Mesothelial cell of epicardium (in vitro differentiated cells): ENCODE results near the gene NDUFAF4. TPM values are rescaled to one million over a fixed set of nuclear protein-coding genes. Genes with fewer than 3 reads are reported as not detected.

Experiments
- DNase-seq, 2 experiments: peaks; one replicate each; pipeline ENCODE4 v3.0.0; 2021; ENCODE audit warnings: low spot score in 2 of 2; ENCODE audit not compliant: unreplicated experiment in 2 of 2
- H3K27ac Mint-ChIP-seq: 2 replicates; pipeline ENCODE4 v1.8.0; 2021; ENCODE audit warnings: mixed read lengths
- H3K27me3 Mint-ChIP-seq: 2 replicates; pipeline ENCODE4 v1.8.0; 2021; ENCODE audit warnings: low read depth, mixed read lengths
- H3K36me3 Mint-ChIP-seq: 2 replicates; pipeline ENCODE4 v1.8.0; 2021; ENCODE audit warnings: mixed read lengths
- H3K4me1 Mint-ChIP-seq: 2 replicates; pipeline ENCODE4 v1.8.0; 2021; ENCODE audit warnings: mixed read lengths
- H3K4me3 Mint-ChIP-seq: 2 replicates; pipeline ENCODE4 v1.8.0; 2021; ENCODE audit warnings: mild to moderate bottlenecking, moderate library complexity, mixed read lengths
- H3K9me3 Mint-ChIP-seq: 2 replicates; pipeline ENCODE4 v1.8.0; 2021; ENCODE audit warnings: mixed read lengths
- total RNA-seq: library from RNA; stranded (reverse); gene quantifications from 3 replicates; pipeline ENCODE4 v1.2.1, GENCODE V29; 2021
- TF ChIP-seq, protein P1 (sequence below): fragments of 200-600 bp; sonication (generic); IDR thresholded peaks from one replicate; pipeline ENCODE4 v1.5.0; 2021; ENCODE audit warnings: antibody characterized with exemption; ENCODE audit not compliant: unreplicated experiment

Gene NDUFAF4
- total RNA-seq, 1 donor from 2014 or later: 40.6 TPM

DNA sequence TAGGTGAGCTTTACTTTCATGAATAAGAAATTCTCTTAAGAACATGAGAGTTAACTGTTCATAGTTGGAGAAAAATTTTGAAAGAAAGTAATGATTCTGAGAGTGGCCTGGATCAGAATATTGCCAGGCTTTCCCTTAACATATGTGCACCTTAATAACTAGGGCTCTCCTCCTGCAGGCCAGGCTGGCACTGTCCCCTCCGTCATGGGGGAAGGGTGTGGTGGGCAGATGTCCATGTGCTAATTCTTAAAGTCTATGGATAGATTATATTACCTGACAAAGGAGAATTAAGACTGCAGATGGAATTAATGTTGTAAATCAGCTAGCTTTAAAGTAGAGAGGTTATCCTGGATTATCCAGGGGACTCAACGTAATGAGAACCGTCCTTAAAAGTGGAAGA, 15.9 kb upstream of the NDUFAF4 start:
- Mint-ChIP-seq H3K36me3 (no peaks in the 10 kb centered on the region), H3K27ac (no peak overlapping the region), H3K27me3 (peaks cover 47% of the 10 kb centered on the region), H3K4me3 (no peak overlapping the region), H3K4me1 (no peaks in the 10 kb centered on the region), H3K9me3 (peaks cover 14% of the 10 kb centered on the region)
- TF ChIP-seq, protein P1, sequence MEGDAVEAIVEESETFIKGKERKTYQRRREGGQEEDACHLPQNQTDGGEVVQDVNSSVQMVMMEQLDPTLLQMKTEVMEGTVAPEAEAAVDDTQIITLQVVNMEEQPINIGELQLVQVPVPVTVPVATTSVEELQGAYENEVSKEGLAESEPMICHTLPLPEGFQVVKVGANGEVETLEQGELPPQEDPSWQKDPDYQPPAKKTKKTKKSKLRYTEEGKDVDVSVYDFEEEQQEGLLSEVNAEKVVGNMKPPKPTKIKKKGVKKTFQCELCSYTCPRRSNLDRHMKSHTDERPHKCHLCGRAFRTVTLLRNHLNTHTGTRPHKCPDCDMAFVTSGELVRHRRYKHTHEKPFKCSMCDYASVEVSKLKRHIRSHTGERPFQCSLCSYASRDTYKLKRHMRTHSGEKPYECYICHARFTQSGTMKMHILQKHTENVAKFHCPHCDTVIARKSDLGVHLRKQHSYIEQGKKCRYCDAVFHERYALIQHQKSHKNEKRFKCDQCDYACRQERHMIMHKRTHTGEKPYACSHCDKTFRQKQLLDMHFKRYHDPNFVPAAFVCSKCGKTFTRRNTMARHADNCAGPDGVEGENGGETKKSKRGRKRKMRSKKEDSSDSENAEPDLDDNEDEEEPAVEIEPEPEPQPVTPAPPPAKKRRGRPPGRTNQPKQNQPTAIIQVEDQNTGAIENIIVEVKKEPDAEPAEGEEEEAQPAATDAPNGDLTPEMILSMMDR: no peak
- DNase-seq: no peak

DNA sequence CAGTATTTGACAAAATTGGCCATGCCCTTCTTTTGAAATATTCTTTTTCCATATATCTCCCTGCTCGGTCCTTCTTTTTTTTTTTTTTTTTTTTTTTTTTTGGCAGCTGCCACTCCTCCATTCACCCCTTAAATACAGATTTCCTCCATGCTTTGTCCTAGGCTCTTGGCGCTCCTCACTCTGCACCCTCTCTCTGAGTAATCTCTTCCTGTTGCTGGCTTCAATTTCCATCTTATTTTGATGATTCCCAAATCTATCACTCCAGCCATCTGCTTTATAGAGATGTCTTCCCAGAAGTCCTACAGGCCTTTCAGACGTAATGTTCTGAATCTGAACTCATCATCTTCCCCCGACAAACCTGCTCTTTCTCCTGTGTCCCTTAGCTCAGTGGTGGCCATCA, 14.1 kb upstream of the NDUFAF4 start:
- H3K36me3 Mint-ChIP-seq: no peaks in the 10 kb centered on the region
- no peak overlapping the region for H3K27ac Mint-ChIP-seq
- peaks cover 14% of the 10 kb centered on the region for H3K9me3 Mint-ChIP-seq
- no peak for DNase-seq
- H3K4me3 Mint-ChIP-seq: no peak overlapping the region
- TF ChIP-seq, protein P1: no peak
- H3K27me3 Mint-ChIP-seq: peaks cover 47% of the 10 kb centered on the region
- no peaks in the 10 kb centered on the region for H3K4me1 Mint-ChIP-seq

DNA sequence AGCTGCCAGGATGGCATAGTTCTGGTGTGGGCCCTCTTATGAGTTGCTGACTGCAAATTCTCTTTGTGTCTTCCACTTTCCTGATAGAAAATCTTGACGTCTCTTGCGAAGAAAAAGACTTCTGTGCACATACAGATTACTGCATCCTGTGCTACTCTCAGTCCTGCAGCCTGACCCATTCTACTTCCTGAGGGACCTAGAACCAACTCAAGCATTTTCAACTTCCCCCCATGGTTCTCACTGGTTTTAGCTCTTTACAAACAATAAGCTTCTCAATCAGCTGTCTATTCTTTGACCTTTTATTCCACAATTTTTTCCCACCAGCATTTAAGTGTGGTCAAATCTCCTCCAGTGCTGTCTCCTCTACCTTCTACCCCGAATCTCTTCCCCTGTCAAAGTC, 13.5 kb upstream of the NDUFAF4 start:
- no peaks in the 10 kb centered on the region for H3K36me3 Mint-ChIP-seq
- TF ChIP-seq, protein P1: no peak
- peaks cover 10% of the 10 kb centered on the region for H3K9me3 Mint-ChIP-seq
- peaks cover 50% of the 10 kb centered on the region for H3K27me3 Mint-ChIP-seq
- no peak overlapping the region for H3K4me3 Mint-ChIP-seq
- H3K27ac Mint-ChIP-seq: no peak overlapping the region
- no peaks in the 10 kb centered on the region for H3K4me1 Mint-ChIP-seq
- no peak for DNase-seq

DNA sequence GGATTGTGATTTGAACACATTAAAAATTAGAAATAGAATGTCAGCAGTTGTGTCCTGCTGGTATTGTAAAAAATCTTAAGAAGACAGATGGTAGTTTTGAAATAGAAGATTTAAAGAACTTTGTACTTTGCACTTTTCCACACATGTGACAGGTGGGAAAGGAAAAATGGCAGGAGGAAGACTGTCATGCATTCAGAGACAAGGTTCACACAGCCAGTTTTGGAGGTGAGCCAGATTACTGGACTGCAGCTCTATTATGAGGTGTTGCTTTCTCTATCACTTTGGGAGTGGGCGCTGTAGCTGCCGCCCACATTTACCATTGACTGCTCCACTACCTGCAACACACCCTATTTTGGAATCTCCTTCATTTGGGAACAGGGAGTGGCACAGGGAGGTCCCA, 12.1 kb upstream of the NDUFAF4 start:
- no peak overlapping the region for H3K27ac Mint-ChIP-seq

DNA sequence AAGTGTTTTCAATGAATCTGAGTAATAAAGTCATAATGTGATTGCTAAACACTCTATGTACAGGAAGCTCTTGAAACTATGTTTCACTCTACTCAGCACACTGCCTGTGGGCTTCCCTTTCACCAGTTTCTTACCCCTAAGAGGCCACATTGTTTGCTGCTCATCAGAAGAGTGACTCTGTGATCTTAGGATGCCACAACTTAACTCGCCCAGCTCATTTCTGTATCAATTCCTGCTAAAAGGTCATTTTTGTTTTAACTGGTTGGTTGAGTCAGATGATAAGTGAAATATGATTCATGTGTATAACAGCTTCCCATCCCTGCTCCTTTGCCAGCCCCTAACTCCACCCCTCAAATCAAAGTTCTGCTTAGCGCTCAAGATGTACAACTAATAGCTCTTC, 9.8 kb upstream of the NDUFAF4 start:
- no peak overlapping the region for H3K4me3 Mint-ChIP-seq

More for the DNA sequence above, 12.1 kb upstream of the NDUFAF4 start:
- Mint-ChIP-seq H3K36me3 (no peaks in the 10 kb centered on the region), H3K27me3 (peaks cover 57% of the 10 kb centered on the region), H3K9me3 (no peaks in the 10 kb centered on the region), H3K4me1 (no peaks in the 10 kb centered on the region), H3K4me3 (no peak overlapping the region)
- no peak for DNase-seq
- TF ChIP-seq, protein P1: no peak

More for the DNA sequence above, 9.8 kb upstream of the NDUFAF4 start:
- Mint-ChIP-seq H3K4me1 (no peaks in the 10 kb centered on the region), H3K9me3 (no peaks in the 10 kb centered on the region), H3K27me3 (peaks cover 55% of the 10 kb centered on the region), H3K27ac (no peak overlapping the region), H3K36me3 (no peaks in the 10 kb centered on the region)
- TF ChIP-seq, protein P1: no peak
- DNase-seq: no peak
